GM12875 (cell line): ENCODE measurements around the gene ADGRB3.

Experiments
- H3K4me3 ChIP-seq: one replicate; pipeline ENCODE4 v1.5.1; 2011; ENCODE audit warnings: low read depth, low read length, control low read depth
- CTCF ChIP-seq: IDR thresholded peaks from 2 replicates; pipeline ENCODE4 v1.5.1; 2011; ENCODE audit warnings: low read depth, mild to moderate bottlenecking, control low read depth, inconsistent platforms, low read length, moderate library complexity, borderline replicate concordance; ENCODE audit not compliant: insufficient read depth

ADGRB3 gene

GRCh38 chr6:68760485-68760884, 125.4 kb downstream of the ADGRB3 start:
- no peak overlapping the region for H3K4me3 ChIP-seq

GRCh38 chr6:68760941-68761676, 126.0 kb downstream of the ADGRB3 start:
- TF ChIP-seq CTCF = no peak
- H3K4me3 ChIP-seq = no peak overlapping the region

More at GRCh38 chr6:68760485-68760884, 125.4 kb downstream of the ADGRB3 start:
- TF ChIP-seq CTCF = no peak

- TF ChIP-seq CTCF = no peak
- no peak overlapping the region for H3K4me3 ChIP-seq
These were observed 126.9 kb downstream of the ADGRB3 start for GRCh38 chr6:68761985-68762384.

DNA sequence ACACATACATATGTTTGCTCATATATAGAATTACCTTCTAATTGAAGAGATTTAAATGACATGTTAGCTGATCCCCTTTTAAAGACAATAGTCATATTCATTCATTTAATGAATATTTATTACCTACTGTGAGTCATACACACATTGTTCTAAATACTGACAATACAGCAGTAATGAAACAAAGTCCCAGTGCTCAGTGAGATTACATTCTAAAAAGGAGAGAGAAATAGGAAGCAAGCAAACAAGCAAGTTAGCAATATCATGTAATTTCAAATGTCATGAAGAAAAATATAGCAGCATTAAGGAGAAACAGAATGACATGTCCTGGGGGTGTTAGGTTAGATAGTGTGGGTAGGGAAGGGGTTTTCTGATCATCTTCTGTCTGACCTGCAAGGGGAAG, 136.3 kb downstream of the ADGRB3 start:
- no peak overlapping the region for H3K4me3 ChIP-seq

GRCh38 chr6:68774843-68775242, 139.8 kb downstream of the ADGRB3 start:
- no peak overlapping the region for H3K4me3 ChIP-seq
- TF ChIP-seq CTCF = no peak

More for the DNA sequence above, 136.3 kb downstream of the ADGRB3 start:
- no peak for TF ChIP-seq CTCF

GRCh38 chr6:68776354-68776753, 141.3 kb downstream of the ADGRB3 start:
- TF ChIP-seq CTCF = no peak
- no peak overlapping the region for H3K4me3 ChIP-seq

DNA sequence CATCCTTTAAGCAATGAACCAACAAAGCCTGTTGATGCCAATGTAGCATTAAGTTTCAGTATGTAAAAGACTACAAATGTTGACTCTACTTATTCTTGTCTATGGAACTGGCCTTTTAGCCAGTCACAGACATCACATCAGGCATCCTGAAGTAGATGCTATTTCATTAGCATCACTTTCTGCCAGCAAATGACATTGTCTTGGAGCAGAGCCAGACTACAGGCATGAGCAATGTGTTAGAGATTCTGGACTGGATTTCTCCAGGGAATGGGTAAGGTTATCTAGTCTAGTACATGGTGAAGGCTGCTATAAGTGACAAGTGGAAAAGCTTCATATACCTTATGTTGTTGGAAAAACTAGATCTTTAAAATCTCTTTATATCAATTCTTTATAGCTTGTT, 142.9 kb downstream of the ADGRB3 start:
- no peak for TF ChIP-seq CTCF
- no peak overlapping the region for H3K4me3 ChIP-seq
